ENCODE measurements around the gene SLC25A36. TPM values are rescaled to one million over a fixed set of nuclear protein-coding genes. Genes with fewer than 3 reads are reported as not detected.

Gene SLC25A36
- polyA plus RNA-seq, 1 of the 3 experiments (the other 2 are of a cell fraction): 23.3 TPM

- TF ChIP-seq, protein P1, sequence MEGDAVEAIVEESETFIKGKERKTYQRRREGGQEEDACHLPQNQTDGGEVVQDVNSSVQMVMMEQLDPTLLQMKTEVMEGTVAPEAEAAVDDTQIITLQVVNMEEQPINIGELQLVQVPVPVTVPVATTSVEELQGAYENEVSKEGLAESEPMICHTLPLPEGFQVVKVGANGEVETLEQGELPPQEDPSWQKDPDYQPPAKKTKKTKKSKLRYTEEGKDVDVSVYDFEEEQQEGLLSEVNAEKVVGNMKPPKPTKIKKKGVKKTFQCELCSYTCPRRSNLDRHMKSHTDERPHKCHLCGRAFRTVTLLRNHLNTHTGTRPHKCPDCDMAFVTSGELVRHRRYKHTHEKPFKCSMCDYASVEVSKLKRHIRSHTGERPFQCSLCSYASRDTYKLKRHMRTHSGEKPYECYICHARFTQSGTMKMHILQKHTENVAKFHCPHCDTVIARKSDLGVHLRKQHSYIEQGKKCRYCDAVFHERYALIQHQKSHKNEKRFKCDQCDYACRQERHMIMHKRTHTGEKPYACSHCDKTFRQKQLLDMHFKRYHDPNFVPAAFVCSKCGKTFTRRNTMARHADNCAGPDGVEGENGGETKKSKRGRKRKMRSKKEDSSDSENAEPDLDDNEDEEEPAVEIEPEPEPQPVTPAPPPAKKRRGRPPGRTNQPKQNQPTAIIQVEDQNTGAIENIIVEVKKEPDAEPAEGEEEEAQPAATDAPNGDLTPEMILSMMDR (IDR thresholded peaks at IDR 0.05): no peak
- TF ChIP-seq NRF1 (IDR thresholded peaks at IDR 0.05; ENCODE audit: low read depth, low read length) (no peak), JUND (IDR thresholded peaks at IDR 0.05) (no peak)
These were observed 827 bp downstream of the SLC25A36 start (continued) for GRCh38 chr3:140942221-140943104.

- DNase-seq: no peak
- 89% methylated on average over 5 of the region's 5 CpGs for WGBS (ENCODE audit: low lambda C conversion rate)
- CTCF ChIA-PET: interaction anchor here (0.6 to 1.9 kb wide), 3 partner anchors 15 to 107 kb away, joined by 3 to 6 read pairs (median 3); partner anchors contain the start of gene SPSB4
- POLR2A ChIA-PET: no interaction called here
- peak overlapping the region; percentile 91 to 92; a peak in 3 of 4 replicates for H3K4me3 ChIP-seq (ENCODE audit: low read depth in 2 of 2, low read length in 1 of 2)
- no peak overlapping the region for H3K27ac ChIP-seq (ENCODE audit: low read depth in 2 of 2, low read length in 1 of 2)
- no peaks in the 10 kb centered on the region for H3K9me3 ChIP-seq
- H3K4me2 ChIP-seq: peak overlapping the region; percentile 95
- H3K27me3 ChIP-seq (ENCODE audit: insufficient read depth): no peaks in the 10 kb centered on the region
- H3K9ac ChIP-seq: peak overlapping the region; percentile 96
- no peak overlapping the region for H2AFZ ChIP-seq (ENCODE audit: low read depth)
- H3F3A ChIP-seq (replicated peaks; ENCODE audit: insufficient read depth): peaks cover 9% of the 10 kb centered on the region
- no peaks in the 10 kb centered on the region for H3K9me2 ChIP-seq
- H3K79me2 ChIP-seq (ENCODE audit: insufficient read depth): peaks cover 69% of the 10 kb centered on the region
- peaks cover 0 to 6% of the 10 kb centered on the region in 2 experiments for H3K36me3 ChIP-seq (replicated peaks in 1 of 2; ENCODE audit: control insufficient read depth in 1 of 2, insufficient read depth in 2 of 2, low read length in 1 of 2)
- peaks cover 9 to 11% of the 10 kb centered on the region in 2 experiments; a peak in 2 of 4 replicates for H3K4me1 ChIP-seq (ENCODE audit: control insufficient read depth in 1 of 2, insufficient read depth in 2 of 2, low read depth in 1 of 2, low read length in 1 of 2)
- H4K20me1 ChIP-seq (ENCODE audit: insufficient read depth): peaks cover 51% of the 10 kb centered on the region
- TF ChIP-seq REST (IDR thresholded peaks at IDR 0.05; ENCODE audit: low read depth, low read length): no peak
- no peak for TF ChIP-seq EP300 (IDR thresholded peaks at IDR 0.05; ENCODE audit: borderline replicate concordance in 1 of 2, low read depth in 1 of 2, low read length in 1 of 2)
- no peak for TF ChIP-seq FOXM1 (IDR thresholded peaks at IDR 0.05; ENCODE audit: low read depth)
- no peak for TF ChIP-seq MEF2A (IDR thresholded peaks at IDR 0.05; ENCODE audit: borderline replicate concordance, low read depth)
- TF ChIP-seq, protein P2, sequence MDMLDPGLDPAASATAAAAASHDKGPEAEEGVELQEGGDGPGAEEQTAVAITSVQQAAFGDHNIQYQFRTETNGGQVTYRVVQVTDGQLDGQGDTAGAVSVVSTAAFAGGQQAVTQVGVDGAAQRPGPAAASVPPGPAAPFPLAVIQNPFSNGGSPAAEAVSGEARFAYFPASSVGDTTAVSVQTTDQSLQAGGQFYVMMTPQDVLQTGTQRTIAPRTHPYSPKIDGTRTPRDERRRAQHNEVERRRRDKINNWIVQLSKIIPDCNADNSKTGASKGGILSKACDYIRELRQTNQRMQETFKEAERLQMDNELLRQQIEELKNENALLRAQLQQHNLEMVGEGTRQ (IDR thresholded peaks at IDR 0.05; ENCODE audit: borderline replicate concordance, low read depth, low read length): no peak
- TF ChIP-seq RCOR1 (IDR thresholded peaks at IDR 0.05; ENCODE audit: low read length): no peak
- no peak for TF ChIP-seq CHD2 (IDR thresholded peaks at IDR 0.05; ENCODE audit: low read length, partially characterized antibody)
- no peak for TF ChIP-seq RFX5 (IDR thresholded peaks at IDR 0.05; ENCODE audit: low read length)
- TF ChIP-seq FOSL2 (IDR thresholded peaks at IDR 0.05; ENCODE audit: borderline replicate concordance, low read depth): no peak
- no peak for TF ChIP-seq TAF1 (IDR thresholded peaks at IDR 0.05; ENCODE audit: borderline replicate concordance, low read depth, low read length)
These were observed 2.3 kb downstream of the SLC25A36 start for GRCh38 chr3:140943781-140944552.

Measured in SK-N-SH (cell line).